GM23338 (cell line): ENCODE results near the gene FOXO3. TPM values are rescaled to one million over a fixed set of nuclear protein-coding genes. Genes with fewer than 3 reads are reported as not detected.

Source experiments
- ATAC-seq: fragments of 200-7000 bp; cut with Tn5 transposase; 3 replicates; pipeline ENCODE4 v1.9.1; 2020
- DNase-seq: peaks from one replicate; pipeline ENCODE4 v3.0.0-alpha.2; 2015; ENCODE audit warnings: low spot score
- H2AFZ ChIP-seq: fragments of 200-600 bp; sonication (generic); 2 replicates; pipeline ENCODE4 v1.8.0; 2016; ENCODE audit warnings: antibody characterized with exemption, mild to moderate bottlenecking, moderate library complexity
- H3F3A ChIP-seq: fragments of 200-600 bp; sonication (generic); replicated peaks from 2 replicates; pipeline ENCODE4 v1.8.0; 2017; ENCODE audit warnings: antibody characterized with exemption, mixed run types, low read depth
- H3K27ac ChIP-seq: fragments of 200-600 bp; sonication (generic); 2 replicates; pipeline ENCODE4 v1.6.1; 2016; ENCODE audit warnings: low read depth
- H3K27me3 ChIP-seq: fragments of 200-600 bp; sonication (generic); 2 replicates; pipeline ENCODE4 v1.8.0; 2016; ENCODE audit warnings: mild to moderate bottlenecking, mixed run types, moderate library complexity; ENCODE audit not compliant: insufficient read depth
- H3K36me3 ChIP-seq: fragments of 200-600 bp; sonication (generic); 2 replicates; pipeline ENCODE4 v1.8.0; 2016; ENCODE audit warnings: mild to moderate bottlenecking; ENCODE audit not compliant: insufficient read depth
- H3K4me1 ChIP-seq: fragments of 200-600 bp; sonication (generic); 2 replicates; pipeline ENCODE4 v1.8.0; 2016; ENCODE audit warnings: mild to moderate bottlenecking, moderate library complexity; ENCODE audit not compliant: insufficient read depth
- H3K4me2 ChIP-seq: fragments of 200-600 bp; sonication (generic); 2 replicates; pipeline ENCODE4 v1.7.1; 2017; ENCODE audit warnings: mixed run types
- H3K4me3 ChIP-seq: fragments of 200-600 bp; sonication (generic); 2 replicates; pipeline ENCODE4 v1.6.1; 2016; ENCODE audit warnings: mixed run types
- H3K79me2 ChIP-seq: fragments of 200-600 bp; sonication (generic); replicated peaks from 2 replicates; pipeline ENCODE4 v1.8.0; 2017; ENCODE audit warnings: mild to moderate bottlenecking; ENCODE audit not compliant: insufficient read depth
- H3K9me2 ChIP-seq: fragments of 200-600 bp; sonication (generic); 2 replicates; pipeline ENCODE4 v1.8.0; 2017; ENCODE audit not compliant: insufficient read depth
- H4K20me1 ChIP-seq: fragments of 200-600 bp; sonication (generic); replicated peaks from 2 replicates; pipeline ENCODE4 v1.8.0; 2017; ENCODE audit warnings: mild to moderate bottlenecking; ENCODE audit not compliant: insufficient read depth
- H3K27ac Mint-ChIP-seq: 2 replicates; pipeline ENCODE4 v1.8.0; 2020; ENCODE audit warnings: inconsistent platforms, mild to moderate bottlenecking, moderate library complexity, mixed read lengths
- H3K27me3 Mint-ChIP-seq: 3 replicates; pipeline ENCODE4 v1.8.0; 2022; ENCODE audit warnings: low read depth, mild to moderate bottlenecking, moderate library complexity, mixed read lengths, inconsistent platforms; ENCODE audit not compliant: insufficient read depth, poor library complexity
- H3K36me3 Mint-ChIP-seq: 3 replicates; pipeline ENCODE4 v1.8.0; 2021; ENCODE audit warnings: low read depth, mild to moderate bottlenecking, inconsistent platforms, moderate library complexity, mixed read lengths
- H3K4me1 Mint-ChIP-seq: 3 replicates; pipeline ENCODE4 v1.8.0; 2020; ENCODE audit warnings: mild to moderate bottlenecking, inconsistent platforms, mixed read lengths
- H3K4me3 Mint-ChIP-seq: 3 replicates; pipeline ENCODE4 v1.8.0; 2021; ENCODE audit warnings: moderate library complexity, mild to moderate bottlenecking, inconsistent platforms, mixed read lengths
- H3K9me3 Mint-ChIP-seq: 3 replicates; pipeline ENCODE4 v1.8.0; 2020; ENCODE audit warnings: moderate library complexity, mild to moderate bottlenecking, inconsistent platforms, mixed read lengths
- CREB1 ChIP-seq: fragments of 250-450 bp; sonication (Bioruptor Pico); IDR thresholded peaks from 2 replicates; pipeline ENCODE4 v1.5.0; 2020; ENCODE audit warnings: low read depth, mild to moderate bottlenecking, moderate library complexity
- CTCF ChIP-seq, 2 experiments: fragments of 200-600 bp in 1 of 2; sonication (generic) in 1 of 2; conservative IDR thresholded peaks; 2 replicates each; pipeline versions ENCODE4 v1.5.1 to v1.6.1; 2016 to 2017; ENCODE audit warnings: antibody characterized with exemption in 2 of 2, low read depth in 2 of 2, mild to moderate bottlenecking in 2 of 2, moderate library complexity in 1 of 2
- ETS1 ChIP-seq: IDR thresholded peaks from 2 replicates; pipeline ENCODE4 v1.6.1; 2016; ENCODE audit warnings: antibody characterized with exemption
- EZH2 ChIP-seq: fragments of 200-600 bp; sonication (generic); IDR thresholded peaks from one replicate; pipeline ENCODE4 v1.8.0; 2017; ENCODE audit warnings: antibody characterized with exemption, mild to moderate bottlenecking, low read depth; ENCODE audit not compliant: unreplicated experiment
- EZH2phosphoT487 ChIP-seq: fragments of 200-600 bp; sonication (generic); IDR thresholded peaks from one replicate; pipeline ENCODE4 v1.8.1; 2018; ENCODE audit warnings: antibody characterized with exemption; ENCODE audit not compliant: unreplicated experiment
- JUNB ChIP-seq: IDR thresholded peaks from one replicate; pipeline ENCODE4 v1.6.1; 2016; ENCODE audit warnings: antibody characterized with exemption; ENCODE audit not compliant: unreplicated experiment
- NANOG ChIP-seq: IDR thresholded peaks from 2 replicates; pipeline ENCODE4 v1.6.1; 2016; ENCODE audit warnings: antibody characterized with exemption, borderline replicate concordance
- POLR2AphosphoS5 ChIP-seq: IDR thresholded peaks from 2 replicates; pipeline ENCODE4 v1.6.1; 2016; ENCODE audit warnings: antibody characterized with exemption, low read depth
- REST ChIP-seq: IDR thresholded peaks from one replicate; pipeline ENCODE4 v1.6.1; 2018; ENCODE audit warnings: antibody characterized with exemption; ENCODE audit not compliant: unreplicated experiment
- STAT1 ChIP-seq: IDR thresholded peaks from one replicate; pipeline ENCODE4 v1.6.1; 2016; ENCODE audit warnings: antibody characterized with exemption; ENCODE audit not compliant: unreplicated experiment
- ZNF114 ChIP-seq: fragments of 250-450 bp; sonication (Bioruptor Pico); IDR thresholded peaks from 2 replicates; pipeline ENCODE4 v1.5.0; 2020; ENCODE audit warnings: mild to moderate bottlenecking, moderate library complexity
- ZNF331 ChIP-seq: fragments of 250-450 bp; sonication (Bioruptor Pico); IDR thresholded peaks from 2 replicates; pipeline ENCODE4 v1.5.0; 2020; ENCODE audit warnings: low read depth, mild to moderate bottlenecking, moderate library complexity
- ZNF462 ChIP-seq: fragments of 250-450 bp; sonication (Bioruptor Pico); IDR thresholded peaks from 2 replicates; pipeline ENCODE4 v1.5.0; 2020; ENCODE audit warnings: mild to moderate bottlenecking, moderate library complexity
- polyA plus RNA-seq: library from polyadenylated mRNA; unstranded; fragments of >200 nt; fragmentation: Nextera tagmentation; extraction: Ambion mirVana; gene quantifications from 2 replicates; pipeline ENCODE4 v1.2.1, GENCODE V29; 2016
- total RNA-seq: library from RNA; depleted of rRNA; stranded (reverse); fragments of >200 nt; shearing (Covaris generic); gene quantifications from 2 replicates; pipeline ENCODE4 v1.2.3, GENCODE V29; 2014

FOXO3 gene
- total and polyA plus RNA-seq, 2 experiments from 2014 or later, result 9.8 to 20.2 TPM

GRCh38 chr6:108651340-108652227, 90.9 kb downstream of the FOXO3 start:
- Histone ChIP-seq H3F3A (no peaks in the 10 kb centered on the region), H3K9me2 (no peaks in the 10 kb centered on the region), H3K36me3 (no peaks in the 10 kb centered on the region), H3K27ac (no peak overlapping the region), H3K27me3 (no peaks in the 10 kb centered on the region), H3K4me2 (no peak overlapping the region), H3K4me3 (no peak overlapping the region), H2AFZ (no peak overlapping the region), H3K4me1 (peaks cover 35% of the 10 kb centered on the region), H4K20me1 (no peaks in the 10 kb centered on the region; the same call in 1 of the 2 replicates), H3K79me2 (peaks cover 14% of the 10 kb centered on the region)
- TF ChIP-seq EZH2, result no peak
- no peak for TF ChIP-seq ZNF114
- no peak for TF ChIP-seq CREB1
- no peak for TF ChIP-seq NANOG
- no peak for TF ChIP-seq ZNF462 (CRISPR knock-in tag)
- TF ChIP-seq STAT1, result no peak
- no peak for TF ChIP-seq ZNF331
- TF ChIP-seq ETS1, result no peak
- TF ChIP-seq EZH2phosphoT487, result no peak
- no peak for TF ChIP-seq POLR2AphosphoS5
- no peak for TF ChIP-seq CTCF (conservative IDR thresholded peaks at IDR 0.05; ENCODE audit: low read depth in 2 of 2)
- TF ChIP-seq JUNB, result no peak
- no peak for TF ChIP-seq REST
- H3K27ac Mint-ChIP-seq, result no peak overlapping the region
- no peak overlapping the region for H3K4me3 Mint-ChIP-seq
- peaks cover 5% of the 10 kb centered on the region for H3K27me3 Mint-ChIP-seq
- no peak for ATAC-seq
- no peaks in the 10 kb centered on the region for H3K9me3 Mint-ChIP-seq
- H3K36me3 Mint-ChIP-seq, result no peaks in the 10 kb centered on the region
- H3K4me1 Mint-ChIP-seq, result peaks cover 52% of the 10 kb centered on the region
- DNase-seq, result no peak
